Activated naive CD4-positive, alpha-beta T cell treated with anti-CD3 and anti-CD28 coated beads, Interleukin-2, amount 50 U/mL, for 24 hours (primary cell): ENCODE data around the gene MTR.
A peak's percentile ranks its signal among the peaks of the same experiment; 100 is the strongest.

Experiments
- H3K27ac Mint-ChIP-seq: one replicate; pipeline ENCODE4 v1.8.0; 2021; ENCODE audit warnings: mild to moderate bottlenecking, mixed read lengths
- H3K27me3 Mint-ChIP-seq: one replicate; pipeline ENCODE4 v1.8.0; 2021; ENCODE audit warnings: mixed read lengths
- H3K36me3 Mint-ChIP-seq: one replicate; pipeline ENCODE4 v1.8.0; 2021; ENCODE audit warnings: mixed read lengths
- H3K4me1 Mint-ChIP-seq: one replicate; pipeline ENCODE4 v1.8.0; 2021; ENCODE audit warnings: mixed read lengths
- H3K4me3 Mint-ChIP-seq: one replicate; pipeline ENCODE4 v1.8.0; 2021; ENCODE audit warnings: mild to moderate bottlenecking, mixed read lengths
- H3K9me3 Mint-ChIP-seq: one replicate; pipeline ENCODE4 v1.8.0; 2021; ENCODE audit warnings: mixed read lengths

MTR gene

GRCh38 chr1:236762410-236762809, 32.7 kb upstream of the MTR start:
- Mint-ChIP-seq H3K4me3 (no peak overlapping the region), H3K9me3 (no peaks in the 10 kb centered on the region), H3K4me1 (peaks cover 5% of the 10 kb centered on the region), H3K27ac (no peak overlapping the region), H3K27me3 (no peaks in the 10 kb centered on the region), H3K36me3 (no peaks in the 10 kb centered on the region)

GRCh38 chr1:236765831-236766230, 29.3 kb upstream of the MTR start:
- no peak overlapping the region for H3K4me3 Mint-ChIP-seq
- H3K27ac Mint-ChIP-seq, result peak overlapping the region; percentile 31
- H3K9me3 Mint-ChIP-seq, result no peaks in the 10 kb centered on the region
- H3K4me1 Mint-ChIP-seq, result no peaks in the 10 kb centered on the region
- peaks cover 5% of the 10 kb centered on the region for H3K27me3 Mint-ChIP-seq
- no peaks in the 10 kb centered on the region for H3K36me3 Mint-ChIP-seq

- Mint-ChIP-seq H3K36me3 (no peaks in the 10 kb centered on the region), H3K9me3 (no peaks in the 10 kb centered on the region), H3K4me3 (no peak overlapping the region), H3K27me3 (peaks cover 9% of the 10 kb centered on the region), H3K4me1 (no peaks in the 10 kb centered on the region), H3K27ac (no peak overlapping the region)
These were observed 28.6 kb upstream of the MTR start for GRCh38 chr1:236766506-236766905.

- Mint-ChIP-seq H3K36me3 (no peaks in the 10 kb centered on the region), H3K9me3 (no peaks in the 10 kb centered on the region), H3K27me3 (peaks cover 9% of the 10 kb centered on the region), H3K27ac (no peak overlapping the region), H3K4me3 (no peak overlapping the region), H3K4me1 (no peaks in the 10 kb centered on the region)
These were observed 27.8 kb upstream of the MTR start for GRCh38 chr1:236767276-236767675.

- Mint-ChIP-seq H3K36me3 (no peaks in the 10 kb centered on the region), H3K4me3 (no peak overlapping the region), H3K27ac (no peak overlapping the region), H3K4me1 (no peaks in the 10 kb centered on the region), H3K27me3 (peaks cover 9% of the 10 kb centered on the region), H3K9me3 (no peaks in the 10 kb centered on the region)
These were observed 26.5 kb upstream of the MTR start for GRCh38 chr1:236768601-236769000.

GRCh38 chr1:236773919-236774318, 21.2 kb upstream of the MTR start:
- Mint-ChIP-seq H3K4me1 (no peaks in the 10 kb centered on the region), H3K27me3 (peaks cover 18% of the 10 kb centered on the region), H3K4me3 (no peak overlapping the region), H3K36me3 (peaks cover 4% of the 10 kb centered on the region), H3K27ac (no peak overlapping the region), H3K9me3 (peaks cover 7% of the 10 kb centered on the region)

- peaks cover 10% of the 10 kb centered on the region for H3K36me3 Mint-ChIP-seq
- no peak overlapping the region for H3K4me3 Mint-ChIP-seq
- H3K27ac Mint-ChIP-seq, result no peak overlapping the region
- peaks cover 13% of the 10 kb centered on the region for H3K9me3 Mint-ChIP-seq
- no peaks in the 10 kb centered on the region for H3K4me1 Mint-ChIP-seq
- peaks cover 18% of the 10 kb centered on the region for H3K27me3 Mint-ChIP-seq
These were observed 20.2 kb upstream of the MTR start for GRCh38 chr1:236774926-236775325.

GRCh38 chr1:236779312-236779711, 15.8 kb upstream of the MTR start:
- peaks cover 10% of the 10 kb centered on the region for H3K36me3 Mint-ChIP-seq
- no peak overlapping the region for H3K4me3 Mint-ChIP-seq
- H3K9me3 Mint-ChIP-seq, result peaks cover 13% of the 10 kb centered on the region
- no peaks in the 10 kb centered on the region for H3K4me1 Mint-ChIP-seq
- H3K27me3 Mint-ChIP-seq, result peaks cover 13% of the 10 kb centered on the region
- no peak overlapping the region for H3K27ac Mint-ChIP-seq

GRCh38 chr1:236785477-236785876, 9.6 kb upstream of the MTR start:
- no peak overlapping the region for H3K4me3 Mint-ChIP-seq
- H3K4me1 Mint-ChIP-seq, result no peaks in the 10 kb centered on the region
- H3K36me3 Mint-ChIP-seq, result no peaks in the 10 kb centered on the region
- H3K27me3 Mint-ChIP-seq, result peaks cover 2% of the 10 kb centered on the region
- H3K9me3 Mint-ChIP-seq, result no peaks in the 10 kb centered on the region
- H3K27ac Mint-ChIP-seq, result no peak overlapping the region

- H3K9me3 Mint-ChIP-seq, result no peaks in the 10 kb centered on the region
- H3K4me3 Mint-ChIP-seq, result no peak overlapping the region
- no peak overlapping the region for H3K27ac Mint-ChIP-seq
- H3K4me1 Mint-ChIP-seq, result no peaks in the 10 kb centered on the region
- no peaks in the 10 kb centered on the region for H3K27me3 Mint-ChIP-seq
- no peaks in the 10 kb centered on the region for H3K36me3 Mint-ChIP-seq
These were observed 8.6 kb upstream of the MTR start for GRCh38 chr1:236786453-236786852.

- Mint-ChIP-seq H3K4me1 (peaks cover 39% of the 10 kb centered on the region), H3K4me3 (peak overlapping the region; percentile 94)
These were observed 482 bp upstream of the MTR start for GRCh38 chr1:236794585-236795034.

GRCh38 chr1:236795757-236796667, 920 bp downstream of the MTR start:
- Mint-ChIP-seq H3K4me3 (peak overlapping the region; percentile 94), H3K36me3 (no peaks in the 10 kb centered on the region), H3K27me3 (no peaks in the 10 kb centered on the region), H3K4me1 (peaks cover 52% of the 10 kb centered on the region), H3K9me3 (no peaks in the 10 kb centered on the region), H3K27ac (peak overlapping the region; percentile 99)

More at GRCh38 chr1:236794585-236795034, 482 bp upstream of the MTR start:
- Mint-ChIP-seq H3K27ac (peak overlapping the region; percentile 99), H3K36me3 (no peaks in the 10 kb centered on the region), H3K27me3 (no peaks in the 10 kb centered on the region), H3K9me3 (no peaks in the 10 kb centered on the region)

- Mint-ChIP-seq H3K27ac (no peak overlapping the region), H3K36me3 (peaks cover 4% of the 10 kb centered on the region), H3K9me3 (no peaks in the 10 kb centered on the region), H3K4me3 (no peak overlapping the region), H3K4me1 (peaks cover 79% of the 10 kb centered on the region), H3K27me3 (no peaks in the 10 kb centered on the region)
These were observed 3.9 kb downstream of the MTR start for GRCh38 chr1:236799001-236799400.

GRCh38 chr1:236800002-236800620, 5.0 kb downstream of the MTR start:
- Mint-ChIP-seq H3K27ac (peak overlapping the region; percentile 4), H3K4me3 (no peak overlapping the region), H3K27me3 (no peaks in the 10 kb centered on the region), H3K36me3 (peaks cover 10% of the 10 kb centered on the region), H3K4me1 (peaks cover 77% of the 10 kb centered on the region), H3K9me3 (no peaks in the 10 kb centered on the region)

- peaks cover 13% of the 10 kb centered on the region for H3K36me3 Mint-ChIP-seq
- H3K4me3 Mint-ChIP-seq, result no peak overlapping the region
- H3K4me1 Mint-ChIP-seq, result peaks cover 79% of the 10 kb centered on the region
- H3K27me3 Mint-ChIP-seq, result no peaks in the 10 kb centered on the region
- no peak overlapping the region for H3K27ac Mint-ChIP-seq
- H3K9me3 Mint-ChIP-seq, result no peaks in the 10 kb centered on the region
These were observed 5.5 kb downstream of the MTR start for GRCh38 chr1:236800623-236801022.

GRCh38 chr1:236802264-236802663, 7.2 kb downstream of the MTR start:
- Mint-ChIP-seq H3K27me3 (no peaks in the 10 kb centered on the region), H3K36me3 (peaks cover 16% of the 10 kb centered on the region), H3K9me3 (no peaks in the 10 kb centered on the region), H3K27ac (peak overlapping the region; percentile 15), H3K4me3 (no peak overlapping the region), H3K4me1 (peaks cover 72% of the 10 kb centered on the region)
